ENCODE results near the gene JADE1. TPM values are rescaled to one million over a fixed set of nuclear protein-coding genes. Genes with fewer than 3 reads are reported as not detected.

Gene JADE1
- total RNA-seq, 1 donor = 26.4 TPM

DNA sequence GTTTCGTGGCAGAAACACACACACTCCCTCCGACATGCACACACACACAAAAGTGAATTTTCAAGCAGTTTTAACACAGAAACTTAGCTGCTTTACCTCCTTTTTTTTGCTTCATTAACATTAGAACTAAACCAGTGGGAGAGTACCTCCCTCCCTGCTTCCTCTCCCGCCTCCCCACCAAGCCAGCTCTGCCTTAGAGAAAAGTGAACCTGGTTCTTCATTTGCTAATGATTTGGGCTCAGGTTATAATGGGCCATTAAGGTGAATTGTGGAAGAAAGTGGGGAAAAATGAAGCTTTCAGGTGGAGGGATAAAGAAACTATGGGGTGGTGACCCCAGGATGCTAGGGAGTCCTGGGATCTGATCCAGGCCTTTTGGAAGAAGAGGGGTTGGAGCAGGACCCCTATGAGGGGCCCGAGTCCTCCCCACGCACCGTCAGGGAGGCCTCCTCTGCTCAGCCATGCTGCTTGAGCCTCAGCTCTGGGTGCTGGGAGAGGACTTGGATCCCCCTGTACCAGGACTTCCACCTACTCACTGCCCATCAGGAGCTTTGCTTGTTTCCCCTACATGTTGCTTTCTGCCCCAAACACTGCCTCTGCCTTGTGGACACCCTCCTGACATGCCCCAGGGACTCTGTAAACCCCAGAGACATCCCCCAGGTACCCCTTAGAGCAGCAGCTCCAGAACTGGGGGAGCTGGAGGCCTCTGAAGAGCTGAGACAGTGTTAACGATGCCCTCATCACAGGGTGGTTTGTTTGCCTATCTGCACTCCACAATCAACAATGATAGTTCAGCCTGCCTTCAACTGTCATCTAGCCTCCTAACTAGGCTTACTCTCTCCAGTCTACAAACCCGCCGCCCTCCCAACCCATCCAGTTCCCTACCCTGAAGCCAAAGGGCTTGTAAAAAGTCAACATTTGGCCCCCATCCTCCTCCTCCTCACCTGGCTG is 6.5 kb upstream of the JADE1 start:
- no peak for DNase-seq (ENCODE audit: insufficient read length, low spot score, missing footprints)
- TF ChIP-seq, protein P1, sequence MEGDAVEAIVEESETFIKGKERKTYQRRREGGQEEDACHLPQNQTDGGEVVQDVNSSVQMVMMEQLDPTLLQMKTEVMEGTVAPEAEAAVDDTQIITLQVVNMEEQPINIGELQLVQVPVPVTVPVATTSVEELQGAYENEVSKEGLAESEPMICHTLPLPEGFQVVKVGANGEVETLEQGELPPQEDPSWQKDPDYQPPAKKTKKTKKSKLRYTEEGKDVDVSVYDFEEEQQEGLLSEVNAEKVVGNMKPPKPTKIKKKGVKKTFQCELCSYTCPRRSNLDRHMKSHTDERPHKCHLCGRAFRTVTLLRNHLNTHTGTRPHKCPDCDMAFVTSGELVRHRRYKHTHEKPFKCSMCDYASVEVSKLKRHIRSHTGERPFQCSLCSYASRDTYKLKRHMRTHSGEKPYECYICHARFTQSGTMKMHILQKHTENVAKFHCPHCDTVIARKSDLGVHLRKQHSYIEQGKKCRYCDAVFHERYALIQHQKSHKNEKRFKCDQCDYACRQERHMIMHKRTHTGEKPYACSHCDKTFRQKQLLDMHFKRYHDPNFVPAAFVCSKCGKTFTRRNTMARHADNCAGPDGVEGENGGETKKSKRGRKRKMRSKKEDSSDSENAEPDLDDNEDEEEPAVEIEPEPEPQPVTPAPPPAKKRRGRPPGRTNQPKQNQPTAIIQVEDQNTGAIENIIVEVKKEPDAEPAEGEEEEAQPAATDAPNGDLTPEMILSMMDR (IDR thresholded peaks at IDR 0.05; ENCODE audit: extremely low read depth, low read depth, low read length) = no peak
- H4K20me1 ChIP-seq (ENCODE audit: insufficient read depth, low read length) = no peaks in the 10 kb centered on the region
- no peak overlapping the region for H3K4me3 ChIP-seq (ENCODE audit: insufficient read depth, low read length)
- no peak overlapping the region for H3K27ac ChIP-seq (ENCODE audit: low read depth, low read length)
- no peaks in the 10 kb centered on the region for H3K36me3 ChIP-seq (ENCODE audit: insufficient read depth, low read length)
- no peak overlapping the region for H2AFZ ChIP-seq (ENCODE audit: low read length)
- H3K4me2 ChIP-seq (ENCODE audit: insufficient read depth, low read length) = no peak overlapping the region
- no peaks in the 10 kb centered on the region for H3K9me3 ChIP-seq (ENCODE audit: low read depth, low read length)
- H3K4me1 ChIP-seq (ENCODE audit: insufficient read depth, low read length) = no peaks in the 10 kb centered on the region
- H3K79me2 ChIP-seq (ENCODE audit: insufficient read depth, low read length) = no peaks in the 10 kb centered on the region
- H3K27me3 ChIP-seq (ENCODE audit: insufficient read depth, low read length) = no peaks in the 10 kb centered on the region

DNA sequence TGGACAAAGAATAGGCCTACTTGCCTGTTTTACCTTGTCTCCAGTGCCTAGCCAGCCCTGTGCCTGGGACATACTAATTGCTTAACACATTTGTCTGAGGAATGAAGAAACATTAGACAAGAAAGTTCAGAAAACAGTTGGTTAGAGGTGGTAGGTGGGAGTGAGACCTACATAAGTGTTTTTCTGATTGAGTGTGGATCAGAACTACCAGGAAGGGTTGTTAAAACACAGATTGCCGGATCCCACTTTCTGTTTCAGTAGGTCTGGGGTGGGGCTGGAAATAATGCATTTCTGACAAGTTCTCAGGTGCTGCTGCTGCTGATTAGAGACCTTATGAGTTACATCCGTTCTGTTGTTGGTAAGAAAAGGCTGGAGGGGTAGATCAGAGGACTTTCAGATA is 5.7 kb upstream of the JADE1 start:
- Histone ChIP-seq H3K27me3 (ENCODE audit: insufficient read depth, low read length) (no peaks in the 10 kb centered on the region), H3K4me1 (ENCODE audit: insufficient read depth, low read length) (no peaks in the 10 kb centered on the region), H3K27ac (ENCODE audit: low read depth, low read length) (no peak overlapping the region), H3K79me2 (ENCODE audit: insufficient read depth, low read length) (no peaks in the 10 kb centered on the region), H3K36me3 (ENCODE audit: insufficient read depth, low read length) (no peaks in the 10 kb centered on the region), H3K4me3 (ENCODE audit: insufficient read depth, low read length) (no peak overlapping the region), H3K4me2 (ENCODE audit: insufficient read depth, low read length) (no peak overlapping the region), H4K20me1 (ENCODE audit: insufficient read depth, low read length) (no peaks in the 10 kb centered on the region), H3K9me3 (ENCODE audit: low read depth, low read length) (no peaks in the 10 kb centered on the region), H2AFZ (ENCODE audit: low read length) (no peak overlapping the region)
- TF ChIP-seq, protein P1 (IDR thresholded peaks at IDR 0.05; ENCODE audit: extremely low read depth, low read depth, low read length) = no peak
- no peak for DNase-seq (ENCODE audit: insufficient read length, low spot score, missing footprints)

DNA sequence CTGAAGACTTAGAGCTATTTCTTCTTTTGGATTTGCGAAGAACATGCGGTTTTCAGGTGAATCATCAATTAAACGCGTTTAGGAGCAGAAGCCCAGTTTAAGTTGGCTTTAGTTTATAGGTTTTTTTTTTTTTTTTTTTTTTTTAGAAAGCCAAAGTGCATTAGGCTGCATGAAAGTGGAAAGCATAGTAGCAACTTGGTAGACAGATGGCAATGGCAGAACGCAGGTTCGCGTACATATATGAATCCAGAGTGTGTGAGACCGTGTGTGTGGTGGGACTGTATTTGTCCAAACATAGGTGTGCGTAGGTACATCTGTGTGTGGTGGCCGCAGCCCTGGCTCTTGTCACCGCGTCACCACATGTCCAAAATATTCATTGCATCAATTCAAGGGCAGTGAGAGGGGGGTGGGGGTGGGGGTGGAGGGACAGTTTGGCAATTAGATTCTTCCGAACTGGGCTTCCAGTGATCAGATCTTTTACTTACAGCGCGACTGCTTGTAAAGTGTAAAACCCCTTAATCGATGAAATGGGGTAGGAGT is 901 bp downstream of the JADE1 start:
- Histone ChIP-seq H3K4me2 (ENCODE audit: insufficient read depth, low read length) (peak overlapping the region; percentile 87), H3K27me3 (ENCODE audit: insufficient read depth, low read length) (no peaks in the 10 kb centered on the region), H3K4me1 (ENCODE audit: insufficient read depth, low read length) (peaks cover 7% of the 10 kb centered on the region), H2AFZ (ENCODE audit: low read length) (peak overlapping the region; percentile 53), H3K36me3 (ENCODE audit: insufficient read depth, low read length) (no peaks in the 10 kb centered on the region), H3K79me2 (ENCODE audit: insufficient read depth, low read length) (peaks cover 36% of the 10 kb centered on the region), H4K20me1 (ENCODE audit: insufficient read depth, low read length) (no peaks in the 10 kb centered on the region), H3K4me3 (ENCODE audit: insufficient read depth, low read length) (peak overlapping the region; percentile 75), H3K27ac (ENCODE audit: low read depth, low read length) (peak overlapping the region; percentile 86), H3K9me3 (ENCODE audit: low read depth, low read length) (no peaks in the 10 kb centered on the region)
- TF ChIP-seq, protein P1 (IDR thresholded peaks at IDR 0.05; ENCODE audit: extremely low read depth, low read depth, low read length) = no peak
- peak; percentile 92 for DNase-seq (ENCODE audit: insufficient read length, low spot score, missing footprints)

All from osteoblast (primary cell).